Neuron (in vitro differentiated cells): ENCODE measurements around the gene MYH11.

Experiments
- H2AFZ ChIP-seq: one replicate; pipeline ENCODE4 v1.6.1; 2013; ENCODE audit warnings: low read depth, mild to moderate bottlenecking, inconsistent platforms, low read length, moderate library complexity
- H3K27me3 ChIP-seq: one replicate; pipeline ENCODE4 v1.6.1; 2013; ENCODE audit warnings: low read length; ENCODE audit not compliant: insufficient read depth
- H3K36me3 ChIP-seq: one replicate; pipeline ENCODE4 v1.6.1; 2013; ENCODE audit warnings: low read length; ENCODE audit not compliant: insufficient read depth
- H3K4me1 ChIP-seq: one replicate; pipeline ENCODE4 v1.6.1; 2013; ENCODE audit warnings: low read length; ENCODE audit not compliant: insufficient read depth
- H3K4me3 ChIP-seq: 2 replicates; pipeline ENCODE4 v1.5.1; 2013; ENCODE audit warnings: mild to moderate bottlenecking, low read length, moderate library complexity
- H3K9me3 ChIP-seq: one replicate; pipeline ENCODE4 v1.6.1; 2013; ENCODE audit warnings: low read length

Gene MYH11

DNA sequence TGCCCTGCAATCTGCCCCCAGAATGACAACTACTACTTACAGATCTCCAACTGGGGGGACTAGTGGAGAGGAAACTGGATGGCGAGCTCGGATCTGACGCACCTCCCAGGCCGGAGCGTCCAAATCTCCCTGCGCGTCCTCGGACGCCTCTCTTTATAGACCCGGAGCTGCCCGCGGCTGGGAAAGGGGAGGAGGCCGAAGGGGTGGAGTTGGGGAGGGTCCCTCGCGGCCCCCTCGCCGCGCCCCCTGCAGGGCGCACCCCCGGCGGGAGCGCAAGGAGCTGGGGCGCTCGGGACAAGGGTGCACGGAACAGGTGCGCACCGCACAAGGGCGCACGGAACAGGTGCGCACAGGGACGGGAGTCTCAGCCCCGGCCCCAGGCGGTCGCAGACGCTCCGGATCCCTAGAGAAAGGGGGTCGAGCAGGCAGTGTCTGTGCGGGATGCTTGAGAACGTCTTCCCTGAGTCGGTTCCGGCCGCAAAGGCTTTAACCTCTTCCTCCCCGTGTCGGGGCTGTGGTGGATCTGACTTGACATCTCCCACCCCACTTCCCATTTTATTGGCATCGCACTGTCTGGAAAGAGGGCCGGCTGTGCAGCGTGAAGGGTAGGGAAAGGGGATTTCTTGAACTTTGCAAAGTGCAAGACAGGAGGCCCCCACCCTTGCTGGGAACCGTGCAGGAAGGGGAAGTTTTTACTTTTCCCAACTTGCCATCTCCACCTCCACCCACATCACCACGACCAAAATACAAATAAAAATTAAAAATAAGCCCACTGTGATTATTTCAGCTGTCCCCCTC, at the start of gene MYH11:
Gene MYH11 (minus strand): TSS at position 128 of the 798 bp plus-strand sequence. CDS start 18,776 bp downstream, outside the sequence.
- no peak within 1 kb of the TSS for H2AFZ ChIP-seq
- peaks cover 48% of the 10 kb centered on the region for H3K27me3 ChIP-seq

DNA sequence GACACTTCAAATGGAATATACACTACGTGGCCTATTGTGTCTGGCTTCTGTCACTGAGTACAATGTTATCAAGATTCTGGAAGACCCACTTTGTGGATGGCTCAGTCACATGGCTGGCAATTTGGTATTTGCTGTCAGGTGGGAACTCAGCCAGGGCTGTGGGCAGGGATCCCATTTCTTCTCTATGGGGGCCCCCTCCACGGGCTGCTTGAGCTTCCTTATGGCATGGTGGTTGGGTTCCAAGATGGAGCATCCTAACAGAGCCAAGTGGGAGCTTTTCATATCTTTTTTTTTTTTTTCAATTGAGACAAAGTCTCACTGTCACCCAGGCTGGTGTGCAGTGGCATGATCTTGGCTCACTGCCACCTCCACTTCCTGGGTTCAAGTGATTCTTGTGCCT, 49.6 kb upstream of the MYH11 start:
- Histone ChIP-seq H3K27me3 (no peaks in the 10 kb centered on the region), H3K4me3 (no peak overlapping the region), H2AFZ (no peak overlapping the region), H3K4me1 (no peaks in the 10 kb centered on the region), H3K36me3 (no peaks in the 10 kb centered on the region), H3K9me3 (no peaks in the 10 kb centered on the region)

More for the DNA sequence above, at the start of gene MYH11:
- Histone ChIP-seq H3K4me3 (peak within 1 kb of the TSS; percentile 24), H3K36me3 (no peaks in the 10 kb centered on the region), H3K4me1 (peaks cover 2% of the 10 kb centered on the region), H3K9me3 (no peaks in the 10 kb centered on the region)

DNA sequence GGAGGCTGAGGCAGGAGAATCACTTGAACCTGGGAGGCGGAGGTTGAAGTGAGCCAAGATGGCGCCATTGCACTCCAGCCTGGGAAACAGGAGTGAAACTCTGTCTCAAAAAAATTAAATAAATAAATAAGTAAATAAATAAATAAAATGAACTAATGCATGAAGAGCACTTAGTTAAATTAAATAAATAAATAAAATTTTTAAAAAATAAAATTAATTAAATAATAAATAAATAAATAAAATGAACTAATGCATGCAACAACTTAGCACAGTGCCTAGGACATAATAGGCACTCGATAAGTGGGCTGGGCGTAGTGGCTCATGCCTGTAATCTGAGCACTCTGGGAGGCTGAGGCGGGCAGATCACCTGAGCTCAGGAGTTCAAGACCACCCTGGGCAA, 47.1 kb upstream of the MYH11 start:
- Histone ChIP-seq H3K4me3 (no peak overlapping the region), H2AFZ (no peak overlapping the region), H3K27me3 (no peaks in the 10 kb centered on the region), H3K36me3 (no peaks in the 10 kb centered on the region), H3K4me1 (no peaks in the 10 kb centered on the region), H3K9me3 (no peaks in the 10 kb centered on the region)

DNA sequence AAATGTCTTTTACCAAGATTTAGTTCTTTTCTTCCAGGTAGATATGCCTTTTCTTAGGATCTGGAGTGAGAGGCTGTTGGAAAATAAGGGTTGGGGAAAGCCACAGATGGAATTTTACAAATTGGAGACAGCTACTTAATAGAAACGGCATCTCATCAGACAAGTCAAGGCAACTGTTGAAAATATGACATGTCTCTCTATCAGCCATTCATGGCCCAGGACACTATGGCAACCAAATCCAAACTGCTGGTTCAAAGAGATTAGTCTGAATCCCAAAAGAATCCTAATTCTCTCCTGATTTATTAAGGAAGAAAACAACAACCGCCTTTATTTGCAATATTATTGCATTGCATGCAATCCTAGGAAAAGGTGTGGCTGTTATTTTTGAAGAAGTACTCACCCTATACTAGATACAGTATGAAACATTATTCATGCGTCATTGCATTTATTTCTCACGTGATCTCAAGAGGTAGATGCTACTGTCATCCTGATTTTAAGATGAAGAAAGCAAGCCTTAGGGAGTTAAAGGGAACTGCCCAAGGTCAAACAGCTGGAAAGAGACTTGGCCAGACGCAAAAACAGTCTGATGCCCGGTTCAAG, 44.2 kb upstream of the MYH11 start:
- Histone ChIP-seq H3K9me3 (no peaks in the 10 kb centered on the region), H3K4me1 (no peaks in the 10 kb centered on the region), H3K4me3 (no peak overlapping the region), H3K27me3 (no peaks in the 10 kb centered on the region), H3K36me3 (no peaks in the 10 kb centered on the region), H2AFZ (no peak overlapping the region)

DNA sequence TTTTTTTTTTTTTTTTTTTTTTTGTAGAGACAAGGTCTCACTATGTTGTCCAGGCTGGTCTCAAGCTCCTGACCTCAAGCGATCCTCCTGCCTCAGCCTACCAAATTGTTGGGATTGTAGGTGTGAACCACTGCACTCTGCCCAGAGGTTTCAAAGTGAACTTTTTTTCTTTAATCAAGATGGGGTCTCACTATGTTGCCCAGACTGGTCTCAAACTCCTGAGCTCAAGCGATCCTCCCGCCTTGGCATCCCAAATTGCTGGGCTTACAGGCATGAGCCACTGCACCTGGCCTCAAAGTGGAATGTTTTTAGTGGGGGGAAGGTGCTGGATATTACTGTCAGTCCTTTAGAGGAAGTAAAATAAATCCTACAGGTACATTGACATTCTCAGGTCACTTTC, 43.5 kb upstream of the MYH11 start:
- Histone ChIP-seq H3K36me3 (no peaks in the 10 kb centered on the region), H3K9me3 (no peaks in the 10 kb centered on the region), H3K4me3 (no peak overlapping the region), H3K4me1 (no peaks in the 10 kb centered on the region), H3K27me3 (no peaks in the 10 kb centered on the region), H2AFZ (no peak overlapping the region)

DNA sequence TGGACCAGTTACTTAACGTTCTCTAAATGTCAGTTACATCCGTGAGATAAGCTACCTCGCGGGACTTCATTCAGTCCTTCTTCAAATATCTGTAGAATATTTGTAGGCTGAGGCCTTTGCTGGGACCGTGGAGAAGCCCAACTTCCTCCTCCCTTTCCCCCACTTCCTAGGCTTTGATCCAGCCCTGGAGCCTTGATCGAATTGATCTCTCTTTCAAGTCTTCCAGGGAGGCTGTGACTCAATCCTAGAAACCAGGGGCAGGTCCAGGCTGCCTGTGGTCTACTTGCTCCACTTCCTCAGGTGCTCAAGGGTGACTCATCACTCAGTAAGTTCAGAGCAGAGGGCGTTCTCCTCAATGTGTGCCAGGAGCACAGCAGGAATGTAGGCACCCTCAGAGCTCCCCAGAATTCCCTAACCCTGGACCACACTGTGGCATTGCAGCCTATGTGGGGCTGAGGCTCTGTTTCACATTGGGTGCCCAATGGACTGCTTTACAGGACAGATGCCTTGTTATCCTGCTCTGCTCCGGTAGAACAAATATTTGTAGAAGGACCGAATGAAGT, 42.8 kb upstream of the MYH11 start:
- Histone ChIP-seq H3K27me3 (no peaks in the 10 kb centered on the region), H3K9me3 (no peaks in the 10 kb centered on the region), H3K36me3 (no peaks in the 10 kb centered on the region), H2AFZ (no peak overlapping the region), H3K4me1 (no peaks in the 10 kb centered on the region), H3K4me3 (no peak overlapping the region)

DNA sequence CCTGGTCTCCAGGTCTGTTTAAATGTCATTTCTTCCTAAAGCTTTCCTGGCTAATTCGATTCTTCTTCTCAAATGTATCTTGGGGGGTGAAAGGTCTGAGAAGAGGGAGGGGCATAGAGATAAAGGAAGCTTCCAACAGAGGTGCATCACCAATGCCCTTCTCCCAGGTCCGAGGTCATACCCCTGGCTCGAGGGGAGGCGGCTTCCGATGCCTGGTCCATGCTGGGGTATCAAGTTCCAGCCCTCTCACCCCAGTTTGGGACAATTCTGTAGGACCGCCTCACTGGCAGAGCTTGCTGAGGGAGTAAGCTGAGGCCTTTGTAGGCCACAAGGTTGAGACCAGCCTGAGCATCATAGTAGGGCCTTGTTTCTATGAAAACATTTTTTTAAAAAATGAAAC, 41.8 kb upstream of the MYH11 start:
- no peak overlapping the region for H2AFZ ChIP-seq
- H3K36me3 ChIP-seq, result no peaks in the 10 kb centered on the region
- no peaks in the 10 kb centered on the region for H3K9me3 ChIP-seq
- H3K4me3 ChIP-seq, result no peak overlapping the region
- no peaks in the 10 kb centered on the region for H3K27me3 ChIP-seq
- no peaks in the 10 kb centered on the region for H3K4me1 ChIP-seq

DNA sequence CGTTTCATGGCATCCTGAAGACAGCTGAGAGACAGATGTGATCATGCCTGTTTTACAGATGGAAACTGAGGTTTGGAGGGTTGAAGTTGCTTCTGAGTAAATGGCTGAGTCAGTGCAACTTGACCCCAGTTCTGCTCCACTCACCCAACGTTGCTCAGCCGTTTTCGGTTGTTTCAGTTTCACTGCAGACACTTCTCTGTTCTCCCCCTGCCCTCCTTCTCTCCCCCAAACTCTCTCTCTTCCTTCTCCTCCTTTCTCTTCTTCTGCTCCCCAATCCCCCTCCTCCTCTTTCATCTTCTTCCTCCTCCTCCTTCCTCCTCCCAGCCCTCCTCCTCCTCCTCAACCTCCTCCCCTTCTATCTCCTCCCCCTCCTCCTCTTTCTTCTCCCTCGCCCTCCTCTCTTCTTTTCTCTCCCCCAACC, 41.0 kb upstream of the MYH11 start:
- H3K36me3 ChIP-seq, result no peaks in the 10 kb centered on the region
- no peaks in the 10 kb centered on the region for H3K9me3 ChIP-seq
- H3K4me1 ChIP-seq, result no peaks in the 10 kb centered on the region
- no peak overlapping the region for H2AFZ ChIP-seq
- no peak overlapping the region for H3K4me3 ChIP-seq
- no peaks in the 10 kb centered on the region for H3K27me3 ChIP-seq

DNA sequence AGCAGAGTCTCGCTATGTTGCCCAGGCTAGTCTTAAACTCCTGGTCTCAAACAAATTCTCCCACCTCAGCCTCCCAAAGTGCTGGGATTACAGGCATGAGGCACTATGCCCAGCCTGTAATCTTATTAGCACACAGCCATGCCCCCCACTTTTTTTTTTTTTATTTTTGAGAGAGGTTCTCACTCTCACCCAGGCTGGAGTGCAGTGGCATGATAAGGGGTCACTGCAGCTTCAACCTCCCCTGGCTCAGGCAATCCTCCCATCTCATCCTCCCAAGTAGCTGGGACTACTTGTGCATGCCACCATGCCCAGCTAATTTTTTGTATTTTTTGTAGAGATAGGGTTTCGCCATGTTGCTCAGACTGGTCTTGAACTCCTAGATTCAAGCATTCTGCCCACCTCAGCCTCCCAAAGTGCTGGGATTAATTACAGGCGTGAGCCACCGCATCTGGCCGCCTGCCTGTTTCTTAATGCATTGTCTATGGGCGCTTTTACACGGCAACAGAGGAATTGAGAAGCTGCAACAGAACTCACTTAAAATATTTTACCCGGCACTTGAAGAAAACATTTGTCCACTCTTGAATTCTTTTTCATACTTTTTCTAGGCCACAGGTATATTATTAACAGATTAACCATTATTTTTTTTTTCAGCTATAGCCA, 40.4 kb upstream of the MYH11 start:
- H3K4me3 ChIP-seq, result no peak overlapping the region
- H2AFZ ChIP-seq, result no peak overlapping the region
- H3K27me3 ChIP-seq, result peaks cover under 1% of the 10 kb centered on the region
- no peaks in the 10 kb centered on the region for H3K4me1 ChIP-seq
- no peaks in the 10 kb centered on the region for H3K36me3 ChIP-seq
- no peaks in the 10 kb centered on the region for H3K9me3 ChIP-seq

GRCh38 chr16:15894571-15895374, 37.9 kb upstream of the MYH11 start:
- H3K4me1 ChIP-seq, result no peaks in the 10 kb centered on the region
- H3K9me3 ChIP-seq, result no peaks in the 10 kb centered on the region
- peaks cover 3% of the 10 kb centered on the region for H3K27me3 ChIP-seq
- no peaks in the 10 kb centered on the region for H3K36me3 ChIP-seq
- H3K4me3 ChIP-seq, result no peak overlapping the region
- H2AFZ ChIP-seq, result no peak overlapping the region

GRCh38 chr16:15891508-15891907, 34.7 kb upstream of the MYH11 start:
- Histone ChIP-seq H3K4me3 (no peak overlapping the region), H3K27me3 (peaks cover 3% of the 10 kb centered on the region), H3K4me1 (peaks cover 9% of the 10 kb centered on the region), H3K36me3 (no peaks in the 10 kb centered on the region), H3K9me3 (no peaks in the 10 kb centered on the region), H2AFZ (no peak overlapping the region)

- peak within 1 kb of the TSS; percentile 94 for H3K4me3 ChIP-seq
- peaks cover 8% of the 10 kb centered on the region for H3K36me3 ChIP-seq
- peak within 1 kb of the TSS; percentile 77 for H2AFZ ChIP-seq
- no peaks in the 10 kb centered on the region for H3K9me3 ChIP-seq
- H3K27me3 ChIP-seq, result peaks cover 3% of the 10 kb centered on the region
- peaks cover 9% of the 10 kb centered on the region for H3K4me1 ChIP-seq
Measured at GRCh38 chr16:15888072-15888976, 31.5 kb upstream of the MYH11 start, which contains the start of gene CEP20. Gene CEP20 (minus strand): TSS chr16:15888603. CDS start chr16:15888585, 18 bp downstream.
